K562 (cell line): ENCODE data around the gene SMIM12. TPM values are rescaled to one million over a fixed set of nuclear protein-coding genes. Genes with fewer than 3 reads are reported as not detected.
A peak's percentile ranks its signal among the peaks of the same experiment; 100 is the strongest.

Source experiments
- BRD4 ChIP-seq: fragments of 200-600 bp; sonication (generic); IDR thresholded peaks from 2 replicates; pipeline ENCODE4 v1.6.1; 2017; ENCODE audit warnings: inconsistent platforms
- KLF10 ChIP-seq: fragments of 250-450 bp; sonication (Bioruptor Pico); IDR thresholded peaks from 2 replicates; pipeline ENCODE4 v1.6.1; 2021; ENCODE audit warnings: matching md5 sums
- MXI1 ChIP-seq: IDR thresholded peaks from 2 replicates; pipeline ENCODE4 v1.6.1; 2011; ENCODE audit warnings: low read depth, mild to moderate bottlenecking, improper control_type of control experiment, low read length
- NFXL1 ChIP-seq: fragments of 450-650 bp; formaldehyde crosslinking; IDR thresholded peaks from 2 replicates; pipeline ENCODE4 v1.4.0; 2021; ENCODE audit warnings: mild to moderate bottlenecking
- NR1H2 ChIP-seq: sonication (generic); formaldehyde crosslinking; IDR thresholded peaks from 2 replicates; pipeline ENCODE4 v1.4.0; 2020; ENCODE audit warnings: mild to moderate bottlenecking, missing genetic modification reagents
- NR3C1 ChIP-seq: sonication (generic); formaldehyde crosslinking; IDR thresholded peaks from 2 replicates; pipeline ENCODE4 v1.8.1; 2022; ENCODE audit warnings: missing genetic modification reagents
- SIX5 ChIP-seq, 2 experiments: IDR thresholded peaks; 2 replicates each; pipeline ENCODE4 v1.6.1; 2011; ENCODE audit warnings: low read length in 2 of 2, borderline replicate concordance in 1 of 2, low read depth in 1 of 2, mild to moderate bottlenecking in 1 of 2, moderate library complexity in 1 of 2; ENCODE audit not compliant: insufficient read depth in 1 of 2
- ZC3H11A ChIP-seq: IDR thresholded peaks from 2 replicates; pipeline ENCODE4 v1.6.1; 2012; ENCODE audit warnings: low read depth, low read length, improper control_type of control experiment
- polyA plus RNA-seq, 8 experiments: library from polyadenylated mRNA; depleted of rRNA in 4 of 8; stranded (reverse) in 5 of 8; unstranded in 3 of 8; fragments of >200 nt; fragmentation: Nextera tagmentation in 2 of 8; fragmentation: Illumina TruSeq in 1 of 8; extraction: Ambion mirVana in 2 of 8; extraction: Trizol in 1 of 8; gene quantifications; 2 replicates each; pipeline versions ENCODE4 v1.2.1 to v1.2.3, GENCODE V29; 2011 to 2014; ENCODE audit warnings: inconsistent platforms in 1 of 8, missing spikeins in 1 of 8
- total RNA-seq, 7 experiments: library from RNA; depleted of rRNA in 6 of 7; stranded (reverse); fragments of >200 nt in 6 of 7; fragmentation: Illumina TruSeq in 2 of 7; extraction: Trizol in 2 of 7; gene quantifications; 2 replicates each; pipeline versions ENCODE4 v1.2.1 to v1.2.3, GENCODE V29; 2011 to 2021; ENCODE audit warnings: low replicate concordance in 1 of 7
- TF ChIP-seq, protein P1 (sequence below): fragments of 250-450 bp; sonication (Bioruptor Pico); IDR thresholded peaks from 2 replicates; pipeline ENCODE4 v1.6.1; 2021; ENCODE audit warnings: mild to moderate bottlenecking
- TF ChIP-seq, protein P2 (sequence below): fragments of 450-650 bp; formaldehyde crosslinking; IDR thresholded peaks from 2 replicates; pipeline ENCODE4 v1.4.0; 2020; ENCODE audit warnings: mild to moderate bottlenecking, moderate library complexity
- TF ChIP-seq, protein P3 (sequence below): fragments of 250-450 bp; sonication (Bioruptor Pico); IDR thresholded peaks from 2 replicates; pipeline ENCODE4 v1.4.0; 2020; ENCODE audit warnings: mild to moderate bottlenecking, moderate library complexity, borderline replicate concordance

SMIM12 gene
- total and polyA plus RNA-seq, 9 of the 15 experiments (the other 6 are each of a cell fraction or from before 2014, with no cell fraction given): 51.7 to 112 (median 63.9) TPM

DNA sequence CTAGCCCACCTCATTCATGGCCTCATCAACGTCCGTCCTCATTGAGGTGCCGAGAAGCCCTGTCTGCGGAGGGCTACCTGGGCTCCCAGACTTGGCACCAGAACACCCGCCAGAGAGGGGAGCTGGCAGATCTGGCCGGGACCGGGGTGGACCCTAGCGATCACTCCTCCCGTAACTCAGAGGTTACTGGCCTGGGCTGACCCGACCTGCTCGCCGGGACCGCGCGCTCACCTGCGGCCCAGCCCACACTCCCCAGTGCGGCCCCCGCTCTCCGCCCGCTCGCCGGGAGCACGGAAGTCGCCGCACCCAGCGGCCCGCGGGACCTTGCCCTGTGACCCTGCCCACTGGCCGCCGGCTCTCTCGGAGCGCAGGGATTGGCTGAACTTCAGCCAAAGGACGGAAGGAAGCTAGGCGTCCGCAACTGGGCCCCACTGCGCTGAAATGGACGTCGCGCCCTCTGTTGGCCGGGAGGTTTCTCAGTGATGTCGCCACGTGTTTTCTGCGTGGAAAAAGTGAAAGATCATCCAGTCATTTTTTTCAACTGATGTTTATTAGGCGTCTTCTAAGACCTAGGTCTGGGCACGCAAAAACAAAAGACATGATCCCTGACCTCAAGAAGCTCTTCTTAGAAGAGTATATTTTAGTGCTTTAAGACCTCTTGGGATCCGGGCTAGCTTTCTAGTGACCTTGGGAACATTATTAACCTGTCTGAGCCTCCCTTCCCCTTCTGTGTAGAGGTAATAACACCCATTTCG lies at the start of gene SMIM12 (continued):
- TF ChIP-seq MXI1: peak; percentile 64
- 0 out of 2 replicates have a peak, but pooled peaks have one; percentile 71 for TF ChIP-seq NR1H2 (CRISPR knock-in tag)
- TF ChIP-seq NFXL1 (CRISPR knock-in tag): no peak
- TF ChIP-seq KLF10: no peak
- TF ChIP-seq SIX5 (IDR thresholded peaks at IDR 0.05; ENCODE audit: borderline replicate concordance in 1 of 2, insufficient read depth in 1 of 2, low read depth in 1 of 2, low read length in 2 of 2): peak in 1 of 2 experiments; percentile 34; a peak in 1 of 4 replicates
- no peak for TF ChIP-seq ZC3H11A
- peak; percentile 89 for TF ChIP-seq BRD4
- TF ChIP-seq, protein P1, sequence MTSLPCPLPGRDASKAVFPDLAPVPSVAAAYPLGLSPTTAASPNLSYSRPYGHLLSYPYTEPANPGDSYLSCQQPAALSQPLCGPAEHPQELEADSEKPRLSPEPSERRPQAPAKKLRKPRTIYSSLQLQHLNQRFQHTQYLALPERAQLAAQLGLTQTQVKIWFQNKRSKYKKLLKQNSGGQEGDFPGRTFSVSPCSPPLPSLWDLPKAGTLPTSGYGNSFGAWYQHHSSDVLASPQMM: no peak
- TF ChIP-seq, protein P2, sequence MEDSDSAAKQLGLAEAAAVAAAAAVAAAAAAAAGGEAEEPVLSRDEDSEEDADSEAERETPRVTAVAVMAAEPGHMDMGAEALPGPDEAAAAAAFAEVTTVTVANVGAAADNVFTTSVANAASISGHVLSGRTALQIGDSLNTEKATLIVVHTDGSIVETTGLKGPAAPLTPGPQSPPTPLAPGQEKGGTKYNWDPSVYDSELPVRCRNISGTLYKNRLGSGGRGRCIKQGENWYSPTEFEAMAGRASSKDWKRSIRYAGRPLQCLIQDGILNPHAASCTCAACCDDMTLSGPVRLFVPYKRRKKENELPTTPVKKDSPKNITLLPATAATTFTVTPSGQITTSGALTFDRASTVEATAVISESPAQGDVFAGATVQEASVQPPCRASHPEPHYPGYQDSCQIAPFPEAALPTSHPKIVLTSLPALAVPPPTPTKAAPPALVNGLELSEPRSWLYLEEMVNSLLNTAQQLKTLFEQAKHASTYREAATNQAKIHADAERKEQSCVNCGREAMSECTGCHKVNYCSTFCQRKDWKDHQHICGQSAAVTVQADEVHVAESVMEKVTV (CRISPR knock-in tag): no peak
- TF ChIP-seq, protein P3, sequence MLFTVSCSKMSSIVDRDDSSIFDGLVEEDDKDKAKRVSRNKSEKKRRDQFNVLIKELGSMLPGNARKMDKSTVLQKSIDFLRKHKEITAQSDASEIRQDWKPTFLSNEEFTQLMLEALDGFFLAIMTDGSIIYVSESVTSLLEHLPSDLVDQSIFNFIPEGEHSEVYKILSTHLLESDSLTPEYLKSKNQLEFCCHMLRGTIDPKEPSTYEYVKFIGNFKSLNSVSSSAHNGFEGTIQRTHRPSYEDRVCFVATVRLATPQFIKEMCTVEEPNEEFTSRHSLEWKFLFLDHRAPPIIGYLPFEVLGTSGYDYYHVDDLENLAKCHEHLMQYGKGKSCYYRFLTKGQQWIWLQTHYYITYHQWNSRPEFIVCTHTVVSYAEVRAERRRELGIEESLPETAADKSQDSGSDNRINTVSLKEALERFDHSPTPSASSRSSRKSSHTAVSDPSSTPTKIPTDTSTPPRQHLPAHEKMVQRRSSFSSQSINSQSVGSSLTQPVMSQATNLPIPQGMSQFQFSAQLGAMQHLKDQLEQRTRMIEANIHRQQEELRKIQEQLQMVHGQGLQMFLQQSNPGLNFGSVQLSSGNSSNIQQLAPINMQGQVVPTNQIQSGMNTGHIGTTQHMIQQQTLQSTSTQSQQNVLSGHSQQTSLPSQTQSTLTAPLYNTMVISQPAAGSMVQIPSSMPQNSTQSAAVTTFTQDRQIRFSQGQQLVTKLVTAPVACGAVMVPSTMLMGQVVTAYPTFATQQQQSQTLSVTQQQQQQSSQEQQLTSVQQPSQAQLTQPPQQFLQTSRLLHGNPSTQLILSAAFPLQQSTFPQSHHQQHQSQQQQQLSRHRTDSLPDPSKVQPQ: no peak
- peak; percentile 92; the same call in 1 of the 2 replicates for TF ChIP-seq NR3C1 (CRISPR knock-in tag)
